SJCRH30 (cell line): ENCODE results near the gene RUNX2. TPM values are rescaled to one million over a fixed set of nuclear protein-coding genes. Genes with fewer than 3 reads are reported as not detected.
A peak's percentile ranks its signal among the peaks of the same experiment; 100 is the strongest.

Experiments
- DNase-seq, 2 experiments: peaks; one replicate each; pipeline ENCODE4 v3.0.0-alpha.2; 2015 to 2020
- H3K27ac ChIP-seq: fragments of 250-450 bp; sonication (Bioruptor Pico); 2 replicates; pipeline ENCODE4 v1.5.1; 2020; ENCODE audit warnings: mild to moderate bottlenecking, moderate library complexity
- H3K27me3 ChIP-seq: fragments of 250-450 bp; sonication (Bioruptor Pico); 2 replicates; pipeline ENCODE4 v1.5.1; 2020; ENCODE audit warnings: mild to moderate bottlenecking, moderate library complexity
- H3K36me3 ChIP-seq: fragments of 250-450 bp; sonication (Bioruptor Pico); 2 replicates; pipeline ENCODE4 v1.5.1; 2020; ENCODE audit warnings: mild to moderate bottlenecking, moderate library complexity
- H3K4me1 ChIP-seq: fragments of 250-450 bp; sonication (Bioruptor Pico); 2 replicates; pipeline ENCODE4 v1.5.1; 2020; ENCODE audit warnings: mild to moderate bottlenecking, moderate library complexity
- H3K4me3 ChIP-seq: fragments of 250-450 bp; sonication (Bioruptor Pico); 2 replicates; pipeline ENCODE4 v1.5.1; 2020; ENCODE audit warnings: mild to moderate bottlenecking, moderate library complexity
- H3K9me3 ChIP-seq: fragments of 250-450 bp; sonication (Bioruptor Pico); replicated peaks from 2 replicates; pipeline ENCODE4 v1.5.1; 2020; ENCODE audit warnings: mild to moderate bottlenecking, moderate library complexity
- total RNA-seq: library from RNA; depleted of rRNA; stranded (reverse); fragments of >200 nt; shearing (Covaris generic); gene quantifications from 2 replicates; pipeline ENCODE4 v1.2.3, GENCODE V29; 2014

RUNX2 gene
- total RNA-seq, 1 experiment from 2014 or later: 50.5 TPM

DNA sequence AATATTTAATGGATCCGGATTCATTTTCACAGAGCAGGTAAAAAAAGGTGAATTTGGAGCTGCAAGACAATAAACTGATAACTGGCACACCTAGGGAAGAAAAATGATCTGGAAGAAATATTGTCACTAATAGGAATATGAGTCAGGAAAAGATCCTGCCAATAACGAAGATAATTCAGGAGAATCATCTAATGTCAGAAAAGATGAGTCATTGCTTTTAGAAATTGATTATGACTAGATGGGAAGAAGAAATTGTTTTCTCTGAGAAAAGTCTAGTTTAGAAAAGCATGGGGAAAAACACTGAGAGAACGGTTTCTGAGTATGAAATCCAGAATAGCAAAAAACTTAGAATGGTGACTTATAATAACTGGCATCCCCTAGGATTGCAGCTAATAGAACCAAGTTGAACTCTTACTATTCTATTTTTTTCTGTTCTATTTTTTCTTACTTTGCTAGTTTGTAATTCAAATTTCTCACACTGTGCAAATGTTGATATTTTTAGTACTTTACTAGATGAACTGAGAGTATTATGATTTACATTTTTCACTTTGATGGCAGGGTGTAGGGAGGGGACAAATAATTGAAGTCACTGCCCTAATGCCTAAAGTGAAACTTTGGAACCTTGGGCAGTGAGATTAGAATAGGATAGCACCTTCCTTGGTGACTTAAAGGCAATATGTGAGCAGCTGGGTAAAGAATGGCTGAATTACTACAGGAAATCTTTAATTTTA is 87.8 kb downstream of the RUNX2 start:
- no peaks in the 10 kb centered on the region; the same call in 1 of the 2 replicates for H3K9me3 ChIP-seq
- no peak overlapping the region for H3K4me3 ChIP-seq
- peaks cover 5% of the 10 kb centered on the region; the same call in 1 of the 2 replicates for H3K4me1 ChIP-seq
- H3K27me3 ChIP-seq: no peaks in the 10 kb centered on the region
- no peak overlapping the region for H3K27ac ChIP-seq
- H3K36me3 ChIP-seq: peaks cover 11% of the 10 kb centered on the region
- DNase-seq: no peak

DNA sequence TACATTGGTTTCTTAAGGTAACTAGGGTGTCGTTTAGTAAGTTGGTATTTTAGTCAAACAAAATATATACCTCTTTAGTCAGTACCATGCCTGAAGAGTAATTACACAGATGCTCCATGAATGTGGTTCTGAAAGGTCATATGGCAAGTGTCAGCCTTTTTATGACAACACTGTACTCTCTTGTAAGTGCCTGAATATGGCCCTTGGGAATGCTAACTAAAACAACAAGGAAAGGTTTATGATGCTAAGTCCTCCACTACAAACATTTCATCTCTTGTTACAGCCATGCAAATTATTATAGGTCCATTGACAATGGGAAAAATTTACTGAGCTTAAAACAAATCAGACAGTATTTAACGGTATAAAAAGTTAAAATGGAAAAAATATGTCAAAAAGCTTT is 88.6 kb downstream of the RUNX2 start:
- peak in 1 of 2 experiments; percentile 40 for DNase-seq
- Histone ChIP-seq H3K4me3 (no peak overlapping the region), H3K27ac (no peak overlapping the region), H3K27me3 (no peaks in the 10 kb centered on the region), H3K36me3 (peaks cover 9% of the 10 kb centered on the region), H3K4me1 (peaks cover 5% of the 10 kb centered on the region; the same call in 1 of the 2 replicates), H3K9me3 (no peaks in the 10 kb centered on the region; the same call in 1 of the 2 replicates)

DNA sequence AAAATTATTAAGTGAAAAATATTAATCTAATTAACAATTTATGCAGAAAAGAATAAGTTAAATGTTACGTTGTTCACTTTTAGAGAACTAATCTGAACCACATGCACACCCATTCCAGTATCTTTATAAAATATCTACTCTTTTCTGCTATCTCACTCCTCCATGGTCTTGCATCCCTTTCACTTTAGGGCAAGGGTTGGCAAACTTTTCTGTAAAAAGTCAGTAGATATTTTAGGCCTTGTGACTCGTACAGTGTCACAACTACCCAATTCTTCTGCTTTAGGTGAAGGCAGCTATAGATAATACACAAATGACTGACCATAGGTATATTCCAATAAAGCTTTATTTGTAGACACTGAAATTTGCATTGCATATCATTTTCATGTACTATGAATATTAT is 89.3 kb downstream of the RUNX2 start:
- H3K27me3 ChIP-seq: no peaks in the 10 kb centered on the region
- H3K4me3 ChIP-seq: no peak overlapping the region
- no peak for DNase-seq

DNA sequence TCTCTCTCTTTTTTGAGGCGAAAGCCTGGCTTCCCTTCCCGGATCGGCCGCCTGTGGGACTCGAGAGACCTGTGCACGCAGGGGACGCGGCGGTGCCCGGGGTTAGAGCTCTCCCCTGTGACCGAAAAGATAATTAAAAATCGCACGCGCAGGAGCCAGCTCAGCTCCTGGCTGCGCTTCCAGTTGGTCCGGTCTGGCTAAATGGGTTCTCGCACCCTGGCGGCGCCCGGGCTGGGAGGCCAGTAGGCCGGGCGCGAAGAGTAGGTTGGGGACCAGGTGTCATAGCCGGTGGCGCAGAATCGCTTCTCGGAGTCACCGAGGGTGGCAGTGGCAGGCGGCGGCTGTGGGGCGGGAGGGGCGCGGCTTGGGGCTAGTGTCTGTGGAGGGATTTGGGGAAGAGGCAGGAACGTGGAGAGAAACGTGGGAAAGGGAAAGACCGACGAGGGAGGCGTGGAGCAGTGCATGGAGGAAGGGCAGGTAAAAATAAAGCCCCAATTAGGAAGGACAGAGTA is 91.5 kb downstream of the RUNX2 start:
- peak overlapping the region; percentile 97 for H3K4me3 ChIP-seq
- H3K9me3 ChIP-seq: no peaks in the 10 kb centered on the region
- H3K4me1 ChIP-seq: peaks cover 5% of the 10 kb centered on the region; the same call in 1 of the 2 replicates
- H3K36me3 ChIP-seq: peaks cover 20% of the 10 kb centered on the region
- peak overlapping the region; percentile 98 for H3K27ac ChIP-seq
- no peaks in the 10 kb centered on the region for H3K27me3 ChIP-seq
- DNase-seq: peak; percentile 51 to 61

More for the DNA sequence above, 89.3 kb downstream of the RUNX2 start:
- H3K27ac ChIP-seq: no peak overlapping the region
- H3K4me1 ChIP-seq: peaks cover 5% of the 10 kb centered on the region; the same call in 1 of the 2 replicates
- H3K36me3 ChIP-seq: peaks cover 9% of the 10 kb centered on the region
- H3K9me3 ChIP-seq: no peaks in the 10 kb centered on the region; the same call in 1 of the 2 replicates

DNA sequence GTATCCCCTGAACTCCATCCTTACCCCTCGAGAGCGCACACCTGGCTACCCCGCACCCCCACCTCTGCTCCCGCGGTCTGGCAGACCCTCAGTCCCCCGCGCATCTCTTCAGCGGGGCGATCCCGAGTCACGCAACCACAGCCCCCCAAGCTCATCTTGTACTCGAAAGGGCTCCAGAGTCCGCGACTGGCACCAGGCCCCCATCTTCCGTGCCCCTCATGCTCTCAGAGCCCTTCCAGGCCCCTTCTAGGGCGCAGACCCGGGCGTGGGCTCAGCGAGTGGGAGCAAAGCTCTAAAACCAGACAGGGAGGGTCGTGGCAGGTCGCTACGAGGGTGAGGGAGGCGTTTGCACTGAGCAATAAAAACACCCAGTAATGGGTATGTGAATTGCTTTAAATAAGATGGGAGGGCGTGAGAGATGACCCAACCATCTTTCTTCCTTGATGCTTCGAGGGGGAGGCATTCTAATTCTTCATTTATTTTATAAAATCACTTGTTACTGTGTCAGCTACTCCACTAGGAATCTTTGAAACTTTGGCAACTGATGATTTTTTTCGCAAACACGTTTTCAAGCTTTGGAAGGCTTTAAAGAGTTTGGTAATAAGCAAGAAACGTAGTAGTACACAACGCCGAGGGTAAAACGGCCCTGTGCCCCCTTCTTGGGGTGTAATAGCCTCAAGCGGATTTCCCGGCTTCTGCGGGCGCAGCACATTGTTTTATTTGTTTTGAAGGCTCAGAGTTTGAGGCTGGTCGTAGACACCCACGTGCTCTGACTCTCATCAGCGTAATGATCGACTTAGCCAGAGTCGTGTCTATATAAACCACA is 92.2 kb downstream of the RUNX2 start:
- Histone ChIP-seq H3K27me3 (no peaks in the 10 kb centered on the region), H3K4me1 (peaks cover 5% of the 10 kb centered on the region; the same call in 1 of the 2 replicates), H3K27ac (peak overlapping the region; percentile 98), H3K4me3 (peak overlapping the region; percentile 97), H3K36me3 (peaks cover 27% of the 10 kb centered on the region), H3K9me3 (no peaks in the 10 kb centered on the region)
- peak; percentile 54 to 68 for DNase-seq

DNA sequence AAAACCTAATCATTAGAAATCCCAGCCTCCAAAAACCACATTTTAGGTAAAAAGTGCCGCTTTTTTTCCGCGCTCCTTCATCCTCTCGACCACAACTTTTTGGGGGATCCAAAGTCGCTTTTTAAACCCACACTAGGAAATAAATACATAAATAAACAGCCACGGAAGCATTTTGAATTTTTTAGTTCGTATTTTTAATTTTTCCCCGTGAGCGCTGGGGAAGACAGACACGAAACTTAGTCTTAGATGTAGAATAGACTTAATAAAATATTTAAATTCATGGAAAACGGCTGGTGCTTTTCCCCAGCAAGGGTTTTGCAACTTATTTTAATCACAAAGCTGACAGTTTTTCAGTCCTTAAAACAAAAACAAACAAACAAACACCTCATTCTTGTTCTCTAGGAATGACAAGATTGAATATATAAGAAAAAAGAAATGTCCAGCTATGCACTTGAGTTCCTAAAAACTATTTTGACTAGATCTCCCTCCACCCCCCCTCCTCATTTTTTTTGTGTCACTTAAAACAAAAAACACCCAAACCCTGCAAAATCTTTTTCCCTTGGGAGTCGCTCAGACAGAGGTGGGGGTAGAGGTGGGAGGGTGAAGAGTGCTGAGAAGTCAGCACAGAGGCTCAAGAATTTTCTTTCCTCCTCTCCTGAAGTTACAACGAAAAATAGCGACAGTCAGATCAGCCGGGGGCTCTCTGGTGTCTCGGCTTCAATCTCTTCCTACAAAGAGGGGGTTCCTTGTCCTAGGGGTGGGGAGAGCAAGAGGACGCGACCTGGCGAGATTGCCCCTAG is 93.0 kb downstream of the RUNX2 start:
- no peak for DNase-seq
- Histone ChIP-seq H3K27me3 (no peaks in the 10 kb centered on the region), H3K36me3 (peaks cover 35% of the 10 kb centered on the region), H3K4me1 (peaks cover 10% of the 10 kb centered on the region; the same call in 1 of the 2 replicates), H3K9me3 (no peaks in the 10 kb centered on the region), H3K4me3 (peak overlapping the region; percentile 97), H3K27ac (peak overlapping the region; percentile 98)

DNA sequence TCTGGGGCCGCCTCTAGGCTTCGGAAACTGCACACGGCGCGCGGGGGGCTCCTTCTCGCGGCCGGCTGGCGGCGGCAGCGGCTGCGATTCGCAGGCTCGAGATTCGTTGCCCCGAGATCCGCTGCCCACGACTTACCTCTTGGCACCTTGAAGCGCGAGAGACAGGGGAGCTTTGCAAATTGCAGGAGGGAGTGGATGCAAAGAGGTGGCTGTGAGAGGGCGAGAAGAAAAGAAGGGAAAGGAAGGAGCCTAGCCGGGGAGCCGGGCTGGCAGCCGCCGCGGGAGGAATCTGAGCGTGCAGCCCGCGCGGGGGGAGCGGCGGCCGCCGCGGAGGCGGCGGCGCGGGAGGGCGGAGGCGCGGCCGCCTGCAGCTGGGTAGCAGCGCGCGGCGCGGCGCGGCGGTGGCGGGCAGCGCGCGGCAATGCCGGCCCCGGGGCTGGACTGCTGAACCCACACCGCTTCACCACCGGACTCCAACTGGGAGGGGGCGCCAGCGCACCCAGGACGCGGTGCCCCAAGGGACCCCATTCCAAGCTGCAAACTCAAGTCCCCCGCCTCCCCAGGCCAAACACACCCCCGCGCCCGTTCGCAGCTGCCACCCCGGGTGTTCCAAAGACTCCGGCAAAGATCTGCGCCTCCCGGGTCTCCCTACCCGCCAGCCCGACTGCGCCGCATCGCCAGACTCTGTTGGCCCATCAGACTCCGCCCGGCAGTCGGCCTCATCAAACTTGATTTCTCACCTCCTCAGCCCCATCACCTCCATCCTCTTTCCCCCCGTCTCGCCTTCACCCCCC is 93.8 kb downstream of the RUNX2 start:
- H3K4me3 ChIP-seq: peak overlapping the region; percentile 97
- no peaks in the 10 kb centered on the region for H3K27me3 ChIP-seq
- DNase-seq: peak; percentile 84 to 90
- peak overlapping the region; percentile 98 for H3K27ac ChIP-seq
- peaks cover 43% of the 10 kb centered on the region for H3K36me3 ChIP-seq
- no peaks in the 10 kb centered on the region for H3K9me3 ChIP-seq
- peaks cover 14% of the 10 kb centered on the region; the same call in 1 of the 2 replicates for H3K4me1 ChIP-seq

DNA sequence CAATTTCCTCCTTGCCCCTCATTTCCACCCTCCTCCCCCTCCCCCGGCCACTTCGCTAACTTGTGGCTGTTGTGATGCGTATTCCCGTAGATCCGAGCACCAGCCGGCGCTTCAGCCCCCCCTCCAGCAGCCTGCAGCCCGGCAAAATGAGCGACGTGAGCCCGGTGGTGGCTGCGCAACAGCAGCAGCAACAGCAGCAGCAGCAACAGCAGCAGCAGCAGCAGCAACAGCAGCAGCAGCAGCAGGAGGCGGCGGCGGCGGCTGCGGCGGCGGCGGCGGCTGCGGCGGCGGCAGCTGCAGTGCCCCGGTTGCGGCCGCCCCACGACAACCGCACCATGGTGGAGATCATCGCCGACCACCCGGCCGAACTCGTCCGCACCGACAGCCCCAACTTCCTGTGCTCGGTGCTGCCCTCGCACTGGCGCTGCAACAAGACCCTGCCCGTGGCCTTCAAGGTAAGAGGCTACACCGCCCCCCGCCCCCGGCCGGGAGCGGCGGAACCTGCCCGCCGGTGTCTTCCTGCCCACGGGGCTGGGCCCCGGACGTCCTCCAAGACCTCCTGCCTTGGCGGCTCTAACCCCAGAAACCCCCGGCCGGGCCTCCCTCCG is 94.5 kb downstream of the RUNX2 start:
- peak overlapping the region; percentile 97 for H3K4me3 ChIP-seq
- peaks cover 44% of the 10 kb centered on the region for H3K36me3 ChIP-seq
- H3K9me3 ChIP-seq: no peaks in the 10 kb centered on the region
- H3K4me1 ChIP-seq: peaks cover 11% of the 10 kb centered on the region; the same call in 1 of the 2 replicates
- peak overlapping the region; percentile 98 for H3K27ac ChIP-seq
- DNase-seq: peak; percentile 53 to 62
- H3K27me3 ChIP-seq: no peaks in the 10 kb centered on the region

DNA sequence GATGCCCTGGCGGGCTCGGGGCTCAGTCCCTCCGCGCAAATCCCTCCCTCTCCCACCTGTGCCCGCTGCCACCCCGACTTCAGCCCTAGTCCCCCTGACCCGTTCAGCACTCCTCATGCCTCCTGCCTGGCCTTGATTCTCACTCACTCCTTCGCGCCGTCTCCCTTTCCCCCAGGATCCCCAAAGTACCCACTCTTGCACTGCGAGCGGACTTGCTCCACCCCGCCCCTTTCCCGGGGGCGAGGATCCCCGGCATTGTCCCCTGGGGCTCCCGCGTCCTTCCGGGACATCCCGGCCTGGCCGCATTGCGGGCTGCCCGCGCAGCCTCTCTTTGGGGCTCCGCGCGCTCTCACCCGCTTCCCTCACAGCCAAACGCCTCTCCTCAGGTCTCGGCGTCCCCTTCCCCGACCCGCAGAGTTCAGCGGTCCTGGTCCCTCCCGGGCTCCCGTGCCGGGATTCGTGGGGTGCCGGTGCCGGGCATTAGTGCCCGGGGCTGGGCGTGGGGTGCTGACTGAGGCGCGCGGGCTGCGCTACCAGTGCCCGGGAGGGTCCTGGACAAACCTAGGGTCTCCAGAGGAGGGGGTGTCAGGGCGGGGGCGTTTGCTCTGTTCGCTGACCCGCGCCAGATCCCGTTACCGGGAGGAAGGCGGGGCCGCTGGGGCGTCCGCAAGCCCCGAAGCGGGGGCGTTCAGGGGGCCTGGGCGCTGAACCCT is 95.1 kb downstream of the RUNX2 start:
- DNase-seq: peak; percentile 51 to 64
- Histone ChIP-seq H3K27me3 (no peaks in the 10 kb centered on the region), H3K4me1 (peaks cover 14% of the 10 kb centered on the region; the same call in 1 of the 2 replicates), H3K27ac (peak overlapping the region; percentile 98), H3K36me3 (peaks cover 50% of the 10 kb centered on the region), H3K9me3 (no peaks in the 10 kb centered on the region), H3K4me3 (peak overlapping the region; percentile 97)

DNA sequence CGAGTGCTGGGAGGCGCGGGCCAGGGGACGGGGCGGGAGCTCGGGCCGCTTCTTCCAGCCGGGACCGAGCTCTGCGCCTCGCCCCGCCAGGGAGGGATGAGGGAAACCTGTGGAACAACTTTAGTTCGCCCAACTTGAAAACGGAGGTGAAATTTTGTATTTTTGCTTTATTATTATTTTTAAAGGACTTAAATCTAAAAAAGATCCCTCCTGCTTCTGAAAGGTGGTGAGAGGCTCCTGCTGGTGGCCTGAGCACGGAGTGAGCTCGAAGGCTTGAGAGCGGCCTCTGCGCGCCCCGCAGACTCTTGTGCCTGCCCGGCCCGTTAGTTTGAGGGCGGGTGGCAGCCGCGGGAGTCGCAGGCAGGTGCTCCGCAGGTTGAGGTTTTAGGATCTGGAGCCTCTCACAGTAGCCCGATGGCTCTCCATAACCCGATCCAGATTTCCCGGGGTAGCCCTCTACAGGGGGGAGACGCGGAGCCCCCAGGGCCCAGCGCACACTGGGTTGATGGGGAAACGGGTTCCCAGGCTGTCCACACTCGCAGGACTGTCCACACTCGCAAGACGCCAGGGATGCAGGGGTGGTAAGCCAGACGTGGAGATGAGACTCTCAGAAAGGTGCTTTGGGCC is 95.8 kb downstream of the RUNX2 start:
- Histone ChIP-seq H3K4me1 (peaks cover 17% of the 10 kb centered on the region; the same call in 1 of the 2 replicates), H3K27ac (peak overlapping the region; percentile 98), H3K4me3 (peak overlapping the region; percentile 97), H3K9me3 (no peaks in the 10 kb centered on the region), H3K36me3 (peaks cover 49% of the 10 kb centered on the region), H3K27me3 (no peaks in the 10 kb centered on the region)
- peak; percentile 41 to 55 for DNase-seq

DNA sequence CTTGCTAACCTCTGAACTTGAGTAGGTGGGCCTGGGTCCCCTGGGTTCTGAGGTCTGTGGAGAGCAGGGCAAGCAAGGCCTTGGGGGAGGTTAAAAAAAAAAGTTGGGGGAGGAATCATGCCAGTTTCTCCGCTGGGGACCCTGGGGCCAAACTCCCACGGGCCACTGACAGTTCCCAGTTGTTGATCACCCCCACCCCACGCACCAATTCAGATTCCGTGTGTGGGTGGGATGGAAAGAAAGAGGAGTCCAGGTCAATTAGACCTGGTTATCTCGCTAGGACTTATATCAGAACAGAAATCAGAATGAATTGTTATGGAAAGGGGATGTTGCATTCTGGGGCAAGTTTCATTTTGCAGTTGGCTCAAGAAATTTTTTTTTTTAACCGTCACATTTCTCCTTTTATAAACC is 96.3 kb downstream of the RUNX2 start:
- peaks cover 49% of the 10 kb centered on the region for H3K36me3 ChIP-seq
- peak overlapping the region; percentile 97 for H3K4me3 ChIP-seq
- H3K27me3 ChIP-seq: no peaks in the 10 kb centered on the region
- DNase-seq: peak; percentile 11 to 51
- no peaks in the 10 kb centered on the region for H3K9me3 ChIP-seq
- peak overlapping the region; percentile 98 for H3K27ac ChIP-seq
- H3K4me1 ChIP-seq: peaks cover 17% of the 10 kb centered on the region; the same call in 1 of the 2 replicates

DNA sequence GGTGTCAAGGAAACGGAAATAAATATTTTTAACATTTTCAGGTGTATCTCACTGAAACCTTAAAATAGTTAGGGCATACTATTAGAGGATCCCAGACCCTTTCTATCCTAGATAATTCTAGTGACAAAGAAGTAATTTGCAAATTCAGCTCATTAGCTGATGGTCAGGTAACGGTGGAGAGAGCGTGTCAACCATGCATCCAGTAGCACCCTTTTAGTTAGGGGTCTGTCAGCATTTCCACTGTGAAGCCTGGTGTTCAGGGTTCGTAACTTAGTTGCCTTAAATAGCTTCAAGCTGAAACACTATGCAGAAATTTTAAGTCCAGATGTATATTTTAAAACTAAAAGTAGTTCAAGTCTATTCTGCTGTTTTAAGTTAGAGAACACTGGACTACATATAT is 98.1 kb downstream of the RUNX2 start:
- peaks cover 29% of the 10 kb centered on the region for H3K4me1 ChIP-seq
- peaks cover 48% of the 10 kb centered on the region for H3K36me3 ChIP-seq
- H3K27ac ChIP-seq: no peak overlapping the region
- H3K27me3 ChIP-seq: no peaks in the 10 kb centered on the region
- no peak for DNase-seq
- H3K9me3 ChIP-seq: no peaks in the 10 kb centered on the region
- no peak overlapping the region for H3K4me3 ChIP-seq
